Right lobe of liver (tissue), 4 donors: Measurements from ENCODE around the gene FEN1.

Experiments used
- CTCF ChIP-seq, 4 donors: fragments of 200-600 bp in 3 of 4; fragments of 450-650 bp in 1 of 4; IDR thresholded peaks; one replicate each; pipeline versions ENCODE4 v1.5.1 to v1.8.0; 2016 to 2022; ENCODE audit warnings: antibody characterized with exemption in 4 of 4, mild to moderate bottlenecking in 2 of 4
- POLR2A ChIP-seq: fragments of 450-650 bp; IDR thresholded peaks from one replicate; pipeline ENCODE4 v1.6.1; 2017; ENCODE audit warnings: antibody characterized with exemption, mild to moderate bottlenecking
- donor health status: DM: no; HTN: no; CAD: no.
- donor health status: DM: no; HTN: no; CAD: no.
- donor health status: DM: no; HTN: yes; CAD: no.

GRCh38 chr11:61810671-61811175 lies 18.0 kb downstream of the FEN1 start:
- TF ChIP-seq CTCF (IDR thresholded peaks at IDR 0.05), result no peak
- TF ChIP-seq POLR2A, result no peak
